Transverse colon (tissue), 4 donors: ENCODE results near the gene INPP5F. TPM values are rescaled to one million over a fixed set of nuclear protein-coding genes. Genes with fewer than 3 reads are reported as not detected.
A peak's percentile ranks its signal among the peaks of the same experiment; 100 is the strongest.

Source experiments
- DNase-seq: peaks from one replicate; pipeline ENCODE4 v3.0.0-alpha.2; 2019
- H3K27ac ChIP-seq, 4 donors: fragments of 200-600 bp; sonication (generic); 2 replicates each; pipeline ENCODE4 v1.5.1; 2016 to 2018; ENCODE audit warnings: inconsistent platforms in 4 of 4
- H3K27me3 ChIP-seq: fragments of 200-600 bp; sonication (generic); 2 replicates; pipeline ENCODE4 v1.5.1; 2017; ENCODE audit warnings: inconsistent platforms
- H3K36me3 ChIP-seq, 4 donors: fragments of 200-600 bp; sonication (generic); 2 replicates each; pipeline ENCODE4 v1.5.1; 2017 to 2019; ENCODE audit warnings: inconsistent platforms in 4 of 4
- H3K4me1 ChIP-seq, 4 donors: fragments of 200-600 bp; sonication (generic); 2 replicates each; pipeline ENCODE4 v1.5.1; 2017 to 2020; ENCODE audit warnings: inconsistent platforms in 4 of 4
- H3K4me3 ChIP-seq, 4 donors: fragments of 200-600 bp; sonication (generic); 1 replicate in 1 of 4; 2 replicates in 3 of 4; pipeline versions ENCODE4 v1.5.1 to v1.6.1; 2017 to 2019; ENCODE audit warnings: inconsistent platforms in 4 of 4
- H3K9me3 ChIP-seq, 2 donors: fragments of 200-600 bp; sonication (generic); 2 replicates each; pipeline ENCODE4 v1.5.1; 2017 to 2019; ENCODE audit warnings: inconsistent platforms in 2 of 2
- CTCF ChIP-seq, 5 experiments: fragments of 200-600 bp in 3 of 5; fragments of 450-650 bp in 2 of 5; sonication (generic) in 3 of 5; IDR thresholded peaks; 1 replicate in 2 of 5; 2 replicates in 3 of 5; pipeline ENCODE4 v1.5.1; 2016 to 2017; ENCODE audit warnings: antibody characterized with exemption in 5 of 5, inconsistent platforms in 3 of 5, mild to moderate bottlenecking in 2 of 5, moderate library complexity in 1 of 5
- EP300 ChIP-seq: sonication (generic); formaldehyde crosslinking; IDR thresholded peaks from one replicate; pipeline ENCODE4 v1.6.1; 2017; ENCODE audit warnings: antibody characterized with exemption, low read depth
- POLR2A ChIP-seq: fragments of 450-650 bp; IDR thresholded peaks from one replicate; pipeline ENCODE4 v1.6.1; 2016; ENCODE audit warnings: antibody characterized with exemption, mild to moderate bottlenecking, moderate library complexity
- POLR2AphosphoS5 ChIP-seq, 3 donors: sonication (generic); formaldehyde crosslinking; IDR thresholded peaks; one replicate each; pipeline ENCODE4 v1.6.1; 2016; ENCODE audit warnings: antibody characterized with exemption in 3 of 3
- WGBS, 2 donors: methylation state at CpG; one replicate each; pipeline ENCODE4 v1.1.5; 2018; ENCODE audit warnings: low coverage in 1 of 2; 5-methylcytosine and 5-hydroxymethylcytosine counted together
- in situ Hi-C, 4 donors: fragments of 200-750 bp; cut with MboI; loops; one replicate each; pipeline versions ENCODE4 v1.15.0 to v1.15.1; 2017; ENCODE audit warnings: low sequenced_read_pairs in 3 of 4, low pct_ligation_motif_present in 1 of 4, low pct_unique_long_range_greater_than_20kb in 1 of 4
- intact Hi-C: fragments of 100-400 bp; cut with DNase I; formaldehyde crosslinking; loops from one replicate; pipeline ENCODE4 v1.15.1; 2023; ENCODE audit warnings: low total_unique reads
- total RNA-seq, 4 donors: library from RNA; depleted of rRNA; stranded (reverse); fragments of >200 nt; gene quantifications; one replicate each; pipeline ENCODE4 v1.1.0, GENCODE V29; 2016

INPP5F gene
- total RNA-seq, 4 donors from 2014 or later = 11.6 to 24.6 (median 16.6) TPM

- DNase-seq = no peak
- in situ Hi-C loops (no loop called here), intact Hi-C loops (loop anchor here (10.0 kb wide), 1 partner anchor 68 kb away; no protein-coding TSS in a partner anchor)
- H3K27ac ChIP-seq = no peak overlapping the region
- peaks cover 0 to 4% (median 0%) of the 10 kb centered on the region in 4 donors for H3K4me1 ChIP-seq
- H3K27me3 ChIP-seq = no peaks in the 10 kb centered on the region
- TF ChIP-seq CTCF (IDR thresholded peaks at IDR 0.05) (no peak), EP300 (no peak), POLR2A (no peak), POLR2AphosphoS5 (IDR thresholded peaks at IDR 0.05) (no peak)
- H3K4me3 ChIP-seq = no peak overlapping the region
- H3K36me3 ChIP-seq = no peaks in the 10 kb centered on the region
- H3K9me3 ChIP-seq = no peaks in the 10 kb centered on the region
Measured at GRCh38 chr10:119812684-119813083, 86.8 kb downstream of the INPP5F start.

GRCh38 chr10:119815671-119816070, 89.8 kb downstream of the INPP5F start:
- H3K36me3 ChIP-seq = no peaks in the 10 kb centered on the region
- H3K27ac ChIP-seq = no peak overlapping the region
- no peaks in the 10 kb centered on the region for H3K27me3 ChIP-seq
- in situ Hi-C loops (no loop called here), intact Hi-C loops (loop anchor here (10.0 kb wide), 1 partner anchor 71 kb away; no protein-coding TSS in a partner anchor)
- no peak overlapping the region for H3K4me3 ChIP-seq
- no peak for DNase-seq
- H3K4me1 ChIP-seq = peaks cover 0 to 4% (median 0%) of the 10 kb centered on the region in 4 donors
- TF ChIP-seq CTCF (IDR thresholded peaks at IDR 0.05) = no peak
- TF ChIP-seq EP300 = no peak
- no peak for TF ChIP-seq POLR2AphosphoS5 (IDR thresholded peaks at IDR 0.05)
- no peak for TF ChIP-seq POLR2A
- no peaks in the 10 kb centered on the region for H3K9me3 ChIP-seq
- 100% methylated on average over 7 of the region's 7 CpGs; no CpG with 5 or more reads in 1 of the 2 donors for WGBS, 2 donors

- peak in 2 of 3 donors; percentile 21 to 40 for TF ChIP-seq POLR2AphosphoS5 (IDR thresholded peaks at IDR 0.05)
- TF ChIP-seq EP300 = no peak
- Histone ChIP-seq H3K4me1 (no peaks in the 10 kb centered on the region), H3K27ac (peak overlapping the region in 2 of 4 donors; percentile 15 to 67), H3K36me3 (no peaks in the 10 kb centered on the region), H3K9me3 (no peaks in the 10 kb centered on the region), H3K4me3 (peak overlapping the region in 2 of 4 donors; percentile 11 to 14), H3K27me3 (no peaks in the 10 kb centered on the region)
- intact Hi-C loops (loop anchor here (10.0 kb wide), 1 partner anchor 73 kb away; no protein-coding TSS in a partner anchor), in situ Hi-C loops (no loop called here)
- 76 to 87% methylated on average over 13 to 84 of the region's 84 CpGs for WGBS, 2 donors
- peak; percentile 29 for DNase-seq
Measured at GRCh38 chr10:119817991-119818888, 92.4 kb downstream of the INPP5F start.

GRCh38 chr10:119818889-119819270, 93.0 kb downstream of the INPP5F start:
- in situ Hi-C loops = no loop called here
- H3K27me3 ChIP-seq = no peaks in the 10 kb centered on the region
- intact Hi-C loops = loop anchor here (10.0 kb wide), 1 partner anchor 74 kb away; no protein-coding TSS in a partner anchor
- H3K27ac ChIP-seq = peak overlapping the region in 2 of 4 donors; percentile 15 to 67
- H3K4me3 ChIP-seq = peak overlapping the region in 2 of 4 donors; percentile 11 to 14
- WGBS, 2 donors = 64 to 75% methylated on average over 10 of the region's 10 CpGs
- no peak for DNase-seq
- no peaks in the 10 kb centered on the region for H3K9me3 ChIP-seq
- peaks cover 0 to 6% (median 0%) of the 10 kb centered on the region in 4 donors for H3K36me3 ChIP-seq
- no peak for TF ChIP-seq EP300
- TF ChIP-seq POLR2A = no peak
- TF ChIP-seq CTCF (IDR thresholded peaks at IDR 0.05) = no peak
- TF ChIP-seq POLR2AphosphoS5 (IDR thresholded peaks at IDR 0.05) = no peak
- no peaks in the 10 kb centered on the region for H3K4me1 ChIP-seq
